A549 (cell line): ENCODE measurements around the gene GAMT. TPM values are rescaled to one million over a fixed set of nuclear protein-coding genes. Genes with fewer than 3 reads are reported as not detected.

Experiments used
- ATAC-seq, 2 experiments: fragments of 200-7000 bp in 1 of 2; fragments of >200 bp in 1 of 2; cut with Nextera tagmentation in 1 of 2; cut with Tn5 transposase in 1 of 2; 3 replicates each; pipeline versions ENCODE4 v1.8.0 to v1.9.1; 2018 to 2020; ENCODE audit warnings: mild to moderate bottlenecking in 1 of 2, moderate library complexity in 1 of 2
- CTCF ChIA-PET: fragments of 300-600 bp; sonication (Branson Sonifier 250); formaldehyde crosslinking; extraction: SDS; loops from one replicate; lab custom pipeline; 2021; ENCODE audit warnings: antibody characterized with exemption, inconsistent platforms; lab: Yijun Ruan, JAX
- POLR2A ChIA-PET: fragments of 350-600 bp; formaldehyde crosslinking; extraction: SDS; loops from one replicate; lab custom pipeline; 2021; ENCODE audit warnings: antibody characterized with exemption, inconsistent platforms; lab: Yijun Ruan, JAX
- DNase-seq, 2 experiments: peaks; one replicate each; pipeline versions ENCODE4 v3.0.0 to v3.0.0-alpha.2; 2011 to 2016; ENCODE audit warnings: low read depth in 1 of 2, low spot score in 1 of 2
- FAIRE-seq: peaks from 2 replicates; lab custom pipeline; 2011; peaks lifted over from hg19 to GRCh38; lab: Jason Lieb, UNC
- H3K27ac ChIP-seq, 2 experiments: fragments of >200 bp; sonication (Bioruptor Twin); formaldehyde crosslinking; 3 replicates each; pipeline ENCODE4 v1.5.1; 2016 to 2017
- H3K4me1 ChIP-seq: fragments of >200 bp; sonication (Bioruptor Twin); formaldehyde crosslinking; 3 replicates; pipeline ENCODE4 v1.6.1; 2016
- H3K4me2 ChIP-seq: fragments of >200 bp; sonication (Bioruptor Twin); formaldehyde crosslinking; 3 replicates; pipeline ENCODE4 v1.6.1; 2016
- H3K4me3 ChIP-seq: fragments of >200 bp; sonication (Bioruptor Twin); formaldehyde crosslinking; 3 replicates; pipeline ENCODE4 v1.5.1; 2016
- H3K9me3 ChIP-seq: fragments of >200 bp; sonication (Bioruptor Twin); formaldehyde crosslinking; 3 replicates; pipeline ENCODE4 v1.6.1; 2016
- BHLHE40 ChIP-seq: IDR thresholded peaks from 2 replicates; pipeline ENCODE4 v1.6.1; 2012; ENCODE audit warnings: low read depth, low read length, inconsistent platforms
- CBX2 ChIP-seq: fragments of 200-600 bp; sonication (generic); IDR thresholded peaks from 2 replicates; pipeline ENCODE4 v1.6.1; 2016; ENCODE audit warnings: low read depth, mild to moderate bottlenecking, borderline replicate concordance
- CBX8 ChIP-seq: fragments of 200-600 bp; sonication (generic); IDR thresholded peaks from 2 replicates; pipeline ENCODE4 v1.6.1; 2016
- CEBPB ChIP-seq, 2 experiments: fragments of >200 bp in 1 of 2; sonication (Bioruptor Twin) in 1 of 2; formaldehyde crosslinking in 1 of 2; IDR thresholded peaks; 2 replicates each; pipeline ENCODE4 v1.6.1; 2012 to 2016
- CHD2 ChIP-seq: fragments of 150-350 bp; IDR thresholded peaks from 2 replicates; pipeline ENCODE4 v1.6.1; 2014; ENCODE audit warnings: low read length; ENCODE audit not compliant: partially characterized antibody
- CHD4 ChIP-seq: fragments of 200-600 bp; sonication (generic); IDR thresholded peaks from 2 replicates; pipeline ENCODE4 v1.6.1; 2016; ENCODE audit warnings: antibody characterized with exemption, mild to moderate bottlenecking, borderline replicate concordance
- EHF ChIP-seq: fragments of 250-450 bp; sonication (Bioruptor Pico); IDR thresholded peaks from 2 replicates; pipeline ENCODE4 v1.5.0; 2020; ENCODE audit warnings: mild to moderate bottlenecking
- EHMT2 ChIP-seq: fragments of 200-600 bp; sonication (generic); IDR thresholded peaks from 2 replicates; pipeline ENCODE4 v1.6.1; 2016; ENCODE audit warnings: antibody characterized with exemption, low read depth, mild to moderate bottlenecking, moderate library complexity
- EP300 ChIP-seq, 2 experiments: fragments of >200 bp; sonication (Bioruptor Twin); formaldehyde crosslinking; IDR thresholded peaks; 2 replicates in 1 of 2; 3 replicates in 1 of 2; pipeline ENCODE4 v1.6.1; 2016 to 2017
- FOSB ChIP-seq: fragments of 250-450 bp; sonication (Bioruptor Pico); IDR thresholded peaks from 2 replicates; pipeline ENCODE4 v1.5.0; 2020; ENCODE audit warnings: mild to moderate bottlenecking, moderate library complexity
- FOXS1 ChIP-seq: fragments of 250-450 bp; sonication (Bioruptor Pico); IDR thresholded peaks from 2 replicates; pipeline ENCODE4 v1.5.0; 2020; ENCODE audit warnings: mild to moderate bottlenecking, moderate library complexity
- HDAC2 ChIP-seq: fragments of 200-600 bp; sonication (generic); IDR thresholded peaks from 2 replicates; pipeline ENCODE4 v1.6.1; 2016
- HEYL ChIP-seq: fragments of 250-450 bp; sonication (Bioruptor Pico); IDR thresholded peaks from 2 replicates; pipeline ENCODE4 v1.8.0; 2021; ENCODE audit warnings: mild to moderate bottlenecking, moderate library complexity
- JUN ChIP-seq, 2 experiments: fragments of >200 bp; sonication (Bioruptor Twin); formaldehyde crosslinking; IDR thresholded peaks; 2 replicates in 1 of 2; 3 replicates in 1 of 2; pipeline ENCODE4 v1.6.1; 2016 to 2017
- JUNB ChIP-seq: fragments of >200 bp; sonication (Bioruptor Twin); formaldehyde crosslinking; IDR thresholded peaks from 2 replicates; pipeline ENCODE4 v1.6.1; 2016
- KDM5A ChIP-seq: fragments of 200-600 bp; sonication (generic); IDR thresholded peaks from 2 replicates; pipeline ENCODE4 v1.6.1; 2016; ENCODE audit warnings: antibody characterized with exemption, mild to moderate bottlenecking
- MAX ChIP-seq: IDR thresholded peaks from 2 replicates; pipeline ENCODE4 v1.6.1; 2012
- MYC ChIP-seq: IDR thresholded peaks from 2 replicates; pipeline ENCODE4 v1.6.1; 2012; ENCODE audit warnings: mild to moderate bottlenecking, inconsistent platforms, low read length, improper control_type of control experiment, borderline replicate concordance
- NPAS2 ChIP-seq: fragments of 250-450 bp; sonication (Bioruptor Pico); IDR thresholded peaks from 2 replicates; pipeline ENCODE4 v1.8.0; 2022; ENCODE audit warnings: mild to moderate bottlenecking, moderate library complexity, borderline replicate concordance
- PBX3 ChIP-seq: IDR thresholded peaks from 2 replicates; pipeline ENCODE4 v1.6.1; 2012
- PHF8 ChIP-seq: fragments of 200-600 bp; sonication (generic); IDR thresholded peaks from 2 replicates; pipeline ENCODE4 v1.6.1; 2016; ENCODE audit warnings: low read depth, mild to moderate bottlenecking, antibody characterized with exemption, moderate library complexity, borderline replicate concordance
- POLR2A ChIP-seq: IDR thresholded peaks from 2 replicates; pipeline ENCODE4 v1.6.1; 2012; ENCODE audit warnings: mild to moderate bottlenecking, low read length
- RNF2 ChIP-seq: fragments of 200-600 bp; sonication (generic); IDR thresholded peaks from 2 replicates; pipeline ENCODE4 v1.6.1; 2016; ENCODE audit warnings: low read depth, mild to moderate bottlenecking, antibody characterized with exemption, moderate library complexity, borderline replicate concordance
- SMC3 ChIP-seq: fragments of >200 bp; sonication (Bioruptor Twin); formaldehyde crosslinking; IDR thresholded peaks from 3 replicates; pipeline ENCODE4 v1.6.1; 2018; ENCODE audit warnings: inconsistent platforms
- TFCP2L1 ChIP-seq: fragments of 250-450 bp; sonication (Bioruptor Pico); IDR thresholded peaks from 2 replicates; pipeline ENCODE4 v1.5.0; 2021; ENCODE audit warnings: mild to moderate bottlenecking
- WGBS: methylation state at CpG from one replicate; pipeline ENCODE4 v1.1.6; 2017; ENCODE audit errors: missing lambda C conversion rate; 5-methylcytosine and 5-hydroxymethylcytosine counted together
- polyA plus RNA-seq, 4 experiments: library from polyadenylated mRNA; depleted of rRNA in 3 of 4; stranded (reverse); fragments of >200 nt; fragmentation: RNase III in 1 of 4; extraction: RNeasy Plus Mini Kit Qiagen cat#74134 plus additional on column Dnase treatment in 1 of 4; gene quantifications; 2 replicates in 3 of 4; 3 replicates in 1 of 4; pipeline ENCODE4 v1.2.3, GENCODE V29; 2011 to 2017

GAMT gene
- polyA plus RNA-seq, 2 of the 4 experiments (the other 2 are of a cell fraction), result 13.6 to 26.0 TPM

- ChIA-PET CTCF (interaction anchor here (0.8 to 4.6 kb wide), 6 partner anchors 12 to 91 kb away, joined by 3 to 37 read pairs (median 4); partner anchors contain the start of gene NDUFS7), POLR2A (no interaction called here)
- DNase-seq (no peak), ATAC-seq (no peak), FAIRE-seq (no peak)
- Histone ChIP-seq H3K27ac (no peak overlapping the region), H3K4me1 (no peaks in the 10 kb centered on the region), H3K4me3 (no peak overlapping the region), H3K4me2 (no peak overlapping the region), H3K9me3 (no peaks in the 10 kb centered on the region)
- TF ChIP-seq FOXS1 (no peak), JUN (IDR thresholded peaks at IDR 0.05) (no peak), CBX8 (no peak), CHD2 (no peak), PBX3 (no peak), TFCP2L1 (CRISPR knock-in tag) (no peak), PHF8 (no peak), EP300 (IDR thresholded peaks at IDR 0.05) (no peak), MAX (no peak), HDAC2 (no peak), MYC (no peak), EHMT2 (no peak)
- 85% methylated on average over 37 of the region's 52 CpGs for WGBS
These were observed 30.6 kb downstream of the GAMT start for GRCh38 chr19:1370579-1371361.

GRCh38 chr19:1369214-1369805 lies 32.0 kb downstream of the GAMT start:
- CTCF ChIA-PET, result interaction anchor here (1.0 to 4.6 kb wide), 4 partner anchors 14 to 90 kb away, joined by 3 to 37 read pairs (median 4); partner anchors contain the start of gene NDUFS7
- Histone ChIP-seq H3K27ac (no peak overlapping the region), H3K4me2 (no peak overlapping the region), H3K9me3 (no peaks in the 10 kb centered on the region)
- no peak for DNase-seq
- WGBS, result 97% methylated on average over 11 of the region's 18 CpGs
- TF ChIP-seq RNF2 (no peak), NPAS2 (CRISPR knock-in tag) (no peak), PBX3 (no peak), POLR2A (no peak), FOSB (no peak), TFCP2L1 (CRISPR knock-in tag) (no peak), SMC3 (no peak), EHMT2 (no peak), EHF (CRISPR knock-in tag) (no peak), CHD4 (no peak), HEYL (CRISPR knock-in tag) (no peak), HDAC2 (no peak), KDM5A (no peak), CEBPB (IDR thresholded peaks at IDR 0.05) (no peak), BHLHE40 (no peak), JUNB (no peak), CBX2 (no peak)
- TF ChIP-seq, all 56 proteins: peak for 0
- no peak for ATAC-seq
- Histone ChIP-seq H3K4me3 (no peak overlapping the region), H3K4me1 (no peaks in the 10 kb centered on the region)
- POLR2A ChIA-PET, result no interaction called here
- no peak for FAIRE-seq
